T-helper 2 cell treated with Interferon-gamma antibody and Interleukin-4, amounts not matched to agents 5 μg/mL and 100 μg/mL, for 36 hours (primary cell): Measurements from ENCODE around the gene LMOD3.
A peak's percentile ranks its signal among the peaks of the same experiment; 100 is the strongest.

Experiments
- DNase-seq: peaks from one replicate; pipeline ENCODE4 v3.0.0; 2021; ENCODE audit warnings: low spot score
- H3K27ac Mint-ChIP-seq: one replicate; pipeline ENCODE4 v1.8.0; 2021; ENCODE audit warnings: mild to moderate bottlenecking, mixed read lengths
- H3K27me3 Mint-ChIP-seq: one replicate; pipeline ENCODE4 v1.8.0; 2021; ENCODE audit warnings: low read depth, mixed read lengths
- H3K36me3 Mint-ChIP-seq: one replicate; pipeline ENCODE4 v1.8.0; 2021; ENCODE audit warnings: low read depth, mixed read lengths
- H3K4me1 Mint-ChIP-seq: one replicate; pipeline ENCODE4 v1.8.0; 2021; ENCODE audit warnings: low read depth, mixed read lengths
- H3K4me3 Mint-ChIP-seq: one replicate; pipeline ENCODE4 v1.8.0; 2022; ENCODE audit warnings: mild to moderate bottlenecking, moderate library complexity, mixed read lengths
- H3K9me3 Mint-ChIP-seq: one replicate; pipeline ENCODE4 v1.8.0; 2021; ENCODE audit warnings: mixed read lengths

Gene LMOD3

DNA sequence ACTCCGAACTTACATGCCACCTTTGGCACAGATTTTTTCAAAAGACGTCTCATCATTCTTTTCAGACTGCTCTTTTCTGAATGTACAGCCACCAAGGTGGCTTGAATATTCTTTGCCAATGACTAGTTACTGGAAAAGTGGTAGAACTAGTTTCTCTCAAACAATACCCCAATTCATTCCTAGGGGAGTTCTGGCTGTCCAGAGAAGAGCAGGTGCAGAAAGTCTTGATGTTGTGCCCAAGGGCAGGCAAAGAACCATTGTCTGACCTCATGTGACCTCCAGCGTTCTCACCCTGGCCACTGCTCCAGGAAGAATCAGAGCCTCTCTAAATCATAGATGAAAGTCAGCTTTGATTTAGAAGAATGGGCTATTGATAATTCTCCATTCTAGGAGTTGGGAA, 5.5 kb downstream of the LMOD3 start:
- Mint-ChIP-seq H3K36me3 (no peaks in the 10 kb centered on the region), H3K4me1 (no peaks in the 10 kb centered on the region), H3K4me3 (no peak overlapping the region), H3K27ac (no peak overlapping the region), H3K27me3 (no peaks in the 10 kb centered on the region), H3K9me3 (no peaks in the 10 kb centered on the region)
- DNase-seq, result no peak

DNA sequence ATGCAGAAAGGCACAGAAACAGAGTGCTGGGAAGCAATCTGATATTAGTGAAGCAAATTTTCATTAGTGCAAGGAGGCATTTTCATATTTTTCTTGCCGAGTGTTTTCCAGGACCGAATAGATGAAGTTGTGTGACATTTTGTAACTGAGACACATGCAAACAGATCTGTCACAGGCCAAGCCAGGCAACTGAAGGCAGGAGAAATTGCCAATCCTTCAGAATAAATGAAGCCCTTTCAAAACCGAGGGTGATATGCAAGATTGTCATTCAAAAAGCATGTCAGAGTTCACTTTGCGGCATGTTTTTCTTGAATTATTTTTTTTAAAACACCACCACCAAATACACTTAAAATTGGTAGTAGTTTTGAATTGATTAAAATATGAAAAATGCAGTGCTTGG, 6.2 kb downstream of the LMOD3 start:
- no peak for DNase-seq
- no peak overlapping the region for H3K27ac Mint-ChIP-seq
- no peaks in the 10 kb centered on the region for H3K27me3 Mint-ChIP-seq
- no peaks in the 10 kb centered on the region for H3K36me3 Mint-ChIP-seq
- no peak overlapping the region for H3K4me3 Mint-ChIP-seq
- no peaks in the 10 kb centered on the region for H3K4me1 Mint-ChIP-seq
- H3K9me3 Mint-ChIP-seq, result no peaks in the 10 kb centered on the region

DNA sequence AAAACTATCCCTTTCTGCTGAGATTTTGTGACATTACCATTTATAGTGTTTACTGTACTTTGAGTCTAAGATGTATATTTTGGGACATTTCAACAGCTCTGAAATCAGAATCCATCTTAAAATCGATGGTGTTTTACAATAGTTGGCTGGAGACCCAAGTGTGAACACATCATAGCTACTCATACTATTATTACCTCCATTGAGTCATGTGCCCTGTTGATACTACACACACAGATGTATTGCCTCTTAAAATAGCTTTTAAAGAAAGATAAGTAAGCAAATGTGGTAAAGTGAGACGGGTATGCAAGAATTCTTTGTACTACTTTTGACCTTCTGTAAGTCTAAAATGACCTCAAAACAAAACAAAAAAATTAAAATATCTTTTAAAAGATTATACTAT, 6.7 kb downstream of the LMOD3 start:
- DNase-seq, result no peak
- no peak overlapping the region for H3K27ac Mint-ChIP-seq
- no peaks in the 10 kb centered on the region for H3K4me1 Mint-ChIP-seq
- no peak overlapping the region for H3K4me3 Mint-ChIP-seq
- no peaks in the 10 kb centered on the region for H3K9me3 Mint-ChIP-seq
- no peaks in the 10 kb centered on the region for H3K36me3 Mint-ChIP-seq
- H3K27me3 Mint-ChIP-seq, result no peaks in the 10 kb centered on the region

DNA sequence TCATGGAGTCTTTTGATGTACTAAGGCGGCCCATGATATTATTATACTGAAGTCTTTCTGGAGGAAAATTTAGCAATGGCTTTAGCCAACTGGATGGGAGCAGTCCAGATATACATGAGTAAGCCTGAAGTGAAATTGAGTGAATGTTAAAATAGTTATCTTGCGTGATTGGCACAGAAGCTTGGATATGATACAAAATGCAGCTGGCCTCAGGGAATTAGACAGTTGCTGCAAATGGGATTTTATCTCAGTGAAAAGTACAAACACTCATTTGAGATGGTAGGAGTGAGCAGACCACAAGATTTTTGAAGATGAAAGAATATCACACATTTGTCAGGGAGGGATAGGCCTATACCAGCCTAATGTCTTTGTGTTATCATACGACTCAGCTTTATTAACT, 8.9 kb downstream of the LMOD3 start:
- no peak for DNase-seq
- no peak overlapping the region for H3K4me3 Mint-ChIP-seq
- no peaks in the 10 kb centered on the region for H3K4me1 Mint-ChIP-seq
- H3K36me3 Mint-ChIP-seq, result no peaks in the 10 kb centered on the region
- no peaks in the 10 kb centered on the region for H3K27me3 Mint-ChIP-seq
- no peak overlapping the region for H3K27ac Mint-ChIP-seq
- H3K9me3 Mint-ChIP-seq, result no peaks in the 10 kb centered on the region

DNA sequence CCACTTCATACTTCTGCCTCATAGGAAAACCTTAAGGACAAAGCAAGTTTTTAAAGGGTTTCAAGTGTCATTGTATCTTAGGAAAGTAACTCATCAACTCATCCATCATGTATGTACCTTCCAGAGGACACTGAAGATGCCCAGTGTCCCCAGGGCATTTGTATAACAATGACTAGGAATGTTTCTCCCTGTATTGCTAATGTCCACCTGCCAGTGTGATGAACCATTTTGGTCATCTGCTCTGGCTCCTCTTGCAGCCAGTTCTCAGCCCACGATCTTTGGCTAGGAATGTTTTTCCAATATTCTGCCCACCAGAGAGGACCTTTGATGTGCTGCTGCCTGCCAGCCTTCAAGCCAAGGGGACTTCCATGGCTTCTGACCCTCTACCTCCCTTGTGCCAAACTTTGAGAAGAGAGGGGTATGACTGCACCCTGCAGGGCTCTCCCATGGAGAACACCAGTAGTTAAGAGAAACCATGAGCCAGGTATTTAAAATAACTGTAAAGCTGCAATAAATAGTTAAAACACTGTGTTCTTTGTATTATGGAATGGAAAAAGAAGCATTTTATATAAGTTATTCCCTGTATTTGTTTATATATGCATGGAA, 11.4 kb downstream of the LMOD3 start:
- no peak for DNase-seq
- peaks cover 9% of the 10 kb centered on the region for H3K36me3 Mint-ChIP-seq
- peaks cover 2% of the 10 kb centered on the region for H3K4me1 Mint-ChIP-seq
- no peaks in the 10 kb centered on the region for H3K9me3 Mint-ChIP-seq
- H3K27ac Mint-ChIP-seq, result no peak overlapping the region
- no peaks in the 10 kb centered on the region for H3K27me3 Mint-ChIP-seq
- H3K4me3 Mint-ChIP-seq, result no peak overlapping the region

DNA sequence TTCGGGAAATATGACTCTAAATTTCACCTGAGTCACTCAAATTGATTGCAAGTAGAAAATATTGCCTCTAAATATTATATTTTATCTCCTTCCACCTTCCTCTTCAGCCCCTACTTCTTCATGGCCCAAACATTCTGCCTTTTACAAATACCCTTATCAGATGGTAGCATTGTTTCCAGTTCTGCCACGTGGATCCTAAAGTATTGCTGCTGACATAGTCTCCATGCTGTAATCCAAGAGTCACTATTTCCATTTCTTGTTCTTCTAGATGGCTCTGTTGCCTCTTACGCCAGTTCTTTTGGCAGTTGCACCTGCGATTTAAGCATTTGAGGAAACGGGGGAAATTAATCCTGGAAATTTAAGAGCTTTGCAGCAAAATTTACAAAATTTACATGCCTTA, 13.6 kb downstream of the LMOD3 start:
- Mint-ChIP-seq H3K36me3 (peaks cover 26% of the 10 kb centered on the region), H3K4me3 (no peak overlapping the region), H3K27me3 (no peaks in the 10 kb centered on the region), H3K4me1 (peaks cover 8% of the 10 kb centered on the region), H3K27ac (no peak overlapping the region), H3K9me3 (no peaks in the 10 kb centered on the region)
- no peak for DNase-seq

DNA sequence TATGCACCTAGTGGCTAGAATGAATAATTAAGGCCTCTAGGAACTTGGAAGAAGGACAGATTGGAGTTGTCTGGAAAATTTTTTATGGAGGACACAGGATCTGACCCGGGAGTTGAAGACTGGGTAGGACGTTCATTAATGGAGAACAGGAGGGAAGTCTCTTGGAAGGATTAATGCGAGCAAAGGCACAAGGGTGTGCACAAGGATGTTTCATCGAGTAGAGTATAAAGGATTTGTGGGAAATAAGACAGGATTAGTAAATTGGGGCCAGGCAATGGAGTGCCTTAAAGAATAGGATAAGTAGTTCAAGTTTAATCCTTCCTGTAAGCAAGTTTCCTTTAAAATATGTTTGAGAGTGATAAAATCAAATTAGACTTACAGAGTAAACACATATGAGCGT, 14.6 kb downstream of the LMOD3 start:
- no peak overlapping the region for H3K27ac Mint-ChIP-seq
- no peaks in the 10 kb centered on the region for H3K9me3 Mint-ChIP-seq
- peaks cover 16% of the 10 kb centered on the region for H3K4me1 Mint-ChIP-seq
- no peak overlapping the region for H3K4me3 Mint-ChIP-seq
- no peaks in the 10 kb centered on the region for H3K27me3 Mint-ChIP-seq
- H3K36me3 Mint-ChIP-seq, result peaks cover 35% of the 10 kb centered on the region
- no peak for DNase-seq

DNA sequence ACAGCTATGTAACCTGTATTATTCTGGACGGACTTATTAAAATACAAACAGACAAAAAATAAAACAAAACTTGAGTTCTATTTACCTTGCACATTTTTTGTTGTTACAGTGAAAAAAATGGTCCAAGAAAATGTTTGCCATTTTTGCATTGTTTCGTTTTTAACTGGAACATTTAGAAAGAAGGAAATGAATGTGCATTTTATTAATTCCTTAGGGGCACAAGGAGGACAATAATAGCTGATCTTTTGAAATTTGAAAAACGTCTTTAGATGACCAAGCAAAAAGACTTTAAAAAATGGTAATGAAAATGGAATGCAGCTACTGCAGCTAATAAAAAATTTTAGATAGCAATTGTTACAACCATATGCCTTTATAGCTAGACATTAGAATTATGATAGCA, 17.1 kb downstream of the LMOD3 start:
- peaks cover 21% of the 10 kb centered on the region for H3K4me1 Mint-ChIP-seq
- no peak overlapping the region for H3K4me3 Mint-ChIP-seq
- H3K9me3 Mint-ChIP-seq, result no peaks in the 10 kb centered on the region
- H3K27me3 Mint-ChIP-seq, result no peaks in the 10 kb centered on the region
- peaks cover 51% of the 10 kb centered on the region for H3K36me3 Mint-ChIP-seq
- no peak for DNase-seq
- no peak overlapping the region for H3K27ac Mint-ChIP-seq

DNA sequence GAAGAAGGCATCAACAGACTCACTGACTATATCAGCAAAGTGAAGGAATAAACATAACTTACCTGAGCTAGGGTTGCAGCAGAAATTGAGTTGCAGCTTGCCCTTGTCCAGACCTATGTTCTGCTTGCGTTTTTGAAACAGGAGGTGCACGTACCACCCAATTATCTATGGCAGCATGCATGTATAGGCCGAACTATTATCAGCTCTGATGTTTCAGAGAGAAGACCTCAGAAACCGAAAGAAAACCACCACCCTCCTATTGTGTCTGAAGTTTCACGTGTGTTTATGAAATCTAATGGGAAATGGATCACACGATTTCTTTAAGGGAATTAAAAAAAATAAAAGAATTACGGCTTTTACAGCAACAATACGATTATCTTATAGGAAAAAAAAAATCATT, 17.8 kb downstream of the LMOD3 start:
- Mint-ChIP-seq H3K9me3 (no peaks in the 10 kb centered on the region), H3K4me3 (no peak overlapping the region), H3K27ac (no peak overlapping the region), H3K36me3 (peaks cover 58% of the 10 kb centered on the region), H3K27me3 (no peaks in the 10 kb centered on the region), H3K4me1 (peaks cover 27% of the 10 kb centered on the region)
- DNase-seq, result no peak

DNA sequence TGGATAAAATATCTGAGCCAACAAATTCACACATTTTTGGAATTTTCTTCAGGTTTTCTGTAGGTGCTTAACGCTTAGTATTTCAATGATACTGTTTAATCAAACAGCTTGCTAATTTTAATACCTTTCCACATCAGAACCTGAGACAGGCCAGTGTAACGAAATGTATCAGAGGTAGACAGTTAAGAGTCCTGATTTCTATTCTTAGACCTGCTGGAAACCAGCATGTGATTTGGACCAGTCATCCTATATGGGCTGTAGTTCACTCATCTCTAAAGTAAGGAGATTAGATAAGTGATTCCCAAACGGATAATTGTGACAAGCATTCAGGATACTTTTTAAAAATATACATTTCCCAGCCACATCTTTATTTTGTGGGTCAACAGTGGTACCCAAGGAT, 19.3 kb downstream of the LMOD3 start:
- H3K9me3 Mint-ChIP-seq, result no peaks in the 10 kb centered on the region
- peaks cover 61% of the 10 kb centered on the region for H3K36me3 Mint-ChIP-seq
- H3K4me3 Mint-ChIP-seq, result no peak overlapping the region
- H3K27ac Mint-ChIP-seq, result no peak overlapping the region
- DNase-seq, result no peak
- no peaks in the 10 kb centered on the region for H3K27me3 Mint-ChIP-seq
- peaks cover 32% of the 10 kb centered on the region for H3K4me1 Mint-ChIP-seq

DNA sequence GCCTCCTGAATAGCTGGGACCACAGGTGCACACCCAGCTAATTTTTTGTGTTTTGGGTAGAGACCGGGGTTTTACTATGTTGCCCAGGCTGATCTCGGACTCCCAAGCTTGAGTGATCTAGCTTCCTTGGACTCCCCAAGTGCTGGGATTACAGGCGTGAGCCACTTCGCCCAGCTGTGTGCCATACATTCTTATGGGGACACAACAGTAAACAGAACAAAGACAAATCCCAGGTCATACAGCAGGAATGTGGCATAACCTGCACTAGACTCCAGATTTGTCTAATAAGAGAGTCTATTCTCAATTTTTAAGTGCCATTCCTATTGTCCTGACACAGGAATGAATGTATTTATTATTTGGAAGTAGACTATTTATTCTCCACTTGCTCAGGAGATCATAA, 20.0 kb downstream of the LMOD3 start:
- Mint-ChIP-seq H3K4me1 (peaks cover 34% of the 10 kb centered on the region), H3K36me3 (peaks cover 62% of the 10 kb centered on the region), H3K27ac (no peak overlapping the region)

DNA sequence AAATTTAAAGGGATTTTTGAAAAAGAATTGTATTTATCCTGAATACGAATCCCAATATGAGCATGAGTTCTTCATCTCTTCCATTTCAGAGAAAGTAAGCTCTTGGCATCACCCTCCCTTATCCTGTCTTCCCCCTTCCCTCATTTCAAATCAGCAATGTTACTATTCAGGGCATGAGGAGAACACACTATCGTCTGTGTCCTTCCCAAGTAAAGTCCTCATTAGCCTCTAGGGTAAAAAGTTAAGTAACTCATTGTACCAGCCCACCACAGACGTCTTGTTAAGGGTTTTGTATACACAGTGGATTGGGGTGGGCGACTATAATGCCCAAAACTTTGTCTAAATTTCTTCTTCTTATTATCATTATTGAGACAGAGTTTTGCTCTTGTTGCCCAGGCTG, 22.8 kb downstream of the LMOD3 start:
- H3K36me3 Mint-ChIP-seq, result peaks cover 67% of the 10 kb centered on the region
- H3K4me3 Mint-ChIP-seq, result no peak overlapping the region
- H3K4me1 Mint-ChIP-seq, result peaks cover 58% of the 10 kb centered on the region
- no peaks in the 10 kb centered on the region for H3K9me3 Mint-ChIP-seq
- no peak for DNase-seq
- no peaks in the 10 kb centered on the region for H3K27me3 Mint-ChIP-seq
- H3K27ac Mint-ChIP-seq, result peak overlapping the region; percentile 72

More for the DNA sequence above, 20.0 kb downstream of the LMOD3 start:
- H3K9me3 Mint-ChIP-seq, result no peaks in the 10 kb centered on the region
- DNase-seq, result no peak
- H3K4me3 Mint-ChIP-seq, result no peak overlapping the region
- no peaks in the 10 kb centered on the region for H3K27me3 Mint-ChIP-seq

DNA sequence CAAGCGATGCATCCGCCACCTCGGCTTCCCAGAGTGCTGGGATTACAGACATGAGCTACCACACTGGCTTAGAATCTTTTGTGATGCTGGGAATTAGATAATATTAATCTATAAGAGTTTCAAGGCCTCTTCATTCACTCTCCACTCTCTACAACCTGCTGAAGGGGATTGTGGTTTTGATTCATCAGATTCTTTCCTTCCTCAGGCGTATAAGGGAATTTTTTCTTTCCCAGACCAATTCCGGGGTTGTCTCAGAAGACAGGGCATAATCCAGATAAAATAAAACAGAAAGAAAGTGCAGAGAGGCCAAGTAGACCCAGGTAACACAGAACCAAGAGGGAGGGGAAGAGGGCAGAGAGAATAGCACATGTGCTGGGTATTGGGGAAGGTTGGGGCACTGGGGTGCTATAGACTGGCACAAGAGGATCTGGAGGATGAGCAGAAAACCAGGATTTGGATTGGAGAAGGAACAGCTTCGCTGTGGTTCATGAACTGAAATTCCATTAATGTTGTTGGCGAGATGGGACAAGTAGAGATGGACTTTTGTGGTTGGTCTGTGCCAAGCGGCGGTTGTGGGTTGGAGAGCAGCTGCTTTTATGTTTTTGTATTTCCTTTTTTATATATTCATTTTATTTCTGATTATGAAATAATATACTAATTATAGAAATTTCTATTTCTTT, 24.8 kb downstream of the LMOD3 start:
- peaks cover 62% of the 10 kb centered on the region for H3K4me1 Mint-ChIP-seq
- H3K9me3 Mint-ChIP-seq, result no peaks in the 10 kb centered on the region
- DNase-seq, result no peak
- H3K4me3 Mint-ChIP-seq, result peak overlapping the region; percentile 7
- H3K27ac Mint-ChIP-seq, result peak overlapping the region; percentile 69
- H3K36me3 Mint-ChIP-seq, result peaks cover 64% of the 10 kb centered on the region
- no peaks in the 10 kb centered on the region for H3K27me3 Mint-ChIP-seq

DNA sequence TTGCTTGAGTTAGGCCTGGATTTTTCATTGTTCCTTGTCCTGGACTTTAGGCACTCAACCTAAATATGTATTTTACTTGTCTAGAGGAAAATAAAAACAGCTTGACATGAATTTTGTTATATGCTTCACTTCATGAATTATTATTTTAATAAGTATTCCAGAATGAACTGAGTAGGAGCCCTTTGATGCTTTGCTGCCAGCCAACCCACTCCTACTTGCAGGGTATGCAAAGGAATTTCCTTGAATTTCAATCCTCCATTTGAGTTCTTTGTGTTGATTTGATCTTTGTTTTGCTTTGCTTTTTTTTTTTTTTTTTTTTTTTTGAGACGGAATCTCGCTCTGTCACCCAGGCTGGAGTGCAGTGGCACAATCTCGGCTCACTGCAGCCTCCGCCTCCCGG, 26.1 kb downstream of the LMOD3 start:
- no peaks in the 10 kb centered on the region for H3K9me3 Mint-ChIP-seq
- H3K27ac Mint-ChIP-seq, result peak overlapping the region; percentile 87
- no peaks in the 10 kb centered on the region for H3K27me3 Mint-ChIP-seq
- DNase-seq, result no peak
- H3K4me3 Mint-ChIP-seq, result peak overlapping the region; percentile 81
- peaks cover 69% of the 10 kb centered on the region for H3K4me1 Mint-ChIP-seq
- H3K36me3 Mint-ChIP-seq, result peaks cover 60% of the 10 kb centered on the region

DNA sequence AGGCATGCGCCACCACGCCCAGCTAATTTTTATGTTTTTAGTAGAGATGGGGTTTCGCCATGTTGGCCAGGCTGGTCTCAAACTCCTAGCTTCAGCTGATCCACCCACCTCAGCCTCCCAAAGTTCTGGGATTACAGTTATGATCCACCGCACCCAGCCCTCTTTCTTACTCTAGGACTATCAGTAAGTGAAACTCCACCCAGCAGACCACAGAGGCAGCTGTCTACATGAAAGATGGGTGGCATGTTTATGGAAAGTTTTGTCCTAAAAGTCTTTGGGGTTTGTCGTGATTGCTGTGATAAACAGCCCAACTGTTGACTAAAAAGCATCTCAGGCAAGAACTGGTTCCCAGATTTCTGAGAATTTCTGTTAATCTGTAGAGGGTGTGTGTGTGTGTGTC, 26.8 kb downstream of the LMOD3 start:
- Mint-ChIP-seq H3K4me3 (peak overlapping the region; percentile 81), H3K27ac (peak overlapping the region; percentile 87), H3K4me1 (peaks cover 73% of the 10 kb centered on the region), H3K36me3 (peaks cover 63% of the 10 kb centered on the region), H3K9me3 (no peaks in the 10 kb centered on the region), H3K27me3 (no peaks in the 10 kb centered on the region)
- peak; percentile 50 for DNase-seq
